GM21786 (cell line): Measurements from ENCODE around the gene FGF5.
"Not testable (repeated sequence)": the region's sequence is repeated elsewhere in the genome, so short reads cannot be mapped to it uniquely, and the experiment has no call there.

Experiments
- ATAC-seq: cut with Tn5 transposase; IDR thresholded peaks from one replicate; pipeline ENCODE4 v1.9.1; 2021; ENCODE audit not compliant: unreplicated experiment

Gene FGF5

DNA sequence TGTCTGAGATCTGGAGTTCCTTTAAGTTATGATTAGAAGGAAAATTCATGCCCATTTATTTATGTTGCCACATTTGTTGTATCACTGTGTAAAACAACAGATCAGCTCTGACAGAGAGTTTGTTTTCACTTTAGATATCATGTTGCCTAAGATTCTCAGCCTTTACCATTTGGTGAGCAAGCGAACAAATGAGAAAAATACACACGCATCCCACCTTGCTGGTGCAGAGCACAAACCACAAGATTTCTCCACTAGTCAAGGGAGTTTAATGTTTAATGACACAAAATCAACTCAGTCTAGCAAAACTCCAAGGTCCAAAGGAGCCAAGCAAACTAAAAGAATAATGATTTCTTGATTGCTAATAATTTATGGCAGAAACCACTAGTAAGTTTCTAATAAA is 27.7 kb downstream of the FGF5 start:
- no peak for ATAC-seq

GRCh38 chr4:80295336-80295735 is 28.9 kb downstream of the FGF5 start:
- ATAC-seq = no peak

DNA sequence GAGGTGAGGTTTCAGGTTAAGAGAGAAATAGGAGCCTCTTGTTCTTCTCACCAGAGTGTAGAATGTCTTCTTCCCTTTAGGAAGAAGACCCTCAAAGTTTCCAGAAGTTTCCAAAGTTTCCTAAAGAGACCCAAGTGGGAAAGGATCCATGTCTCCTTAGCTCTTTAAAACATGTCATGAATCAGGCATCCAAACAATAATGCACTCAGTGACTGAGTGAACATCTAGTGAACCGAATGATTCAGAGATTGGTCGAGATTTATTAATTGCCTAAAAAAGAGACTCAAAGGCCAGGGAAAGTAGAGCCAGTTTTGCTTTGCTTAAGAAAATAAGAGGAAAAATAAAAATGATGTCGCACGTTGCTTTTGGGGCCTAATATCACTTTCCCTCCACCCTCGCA is 29.4 kb downstream of the FGF5 start:
- ATAC-seq = no peak

- ATAC-seq = no peak
These were observed 35.4 kb downstream of the FGF5 start for GRCh38 chr4:80301884-80302283.

- ATAC-seq = no peak
These were observed 36.3 kb downstream of the FGF5 start for GRCh38 chr4:80302616-80303223.

GRCh38 chr4:80305466-80305865 is 39.0 kb downstream of the FGF5 start:
- no peak for ATAC-seq

- no peak for ATAC-seq
These were observed 39.8 kb downstream of the FGF5 start for GRCh38 chr4:80306260-80306659.

GRCh38 chr4:80307183-80307735 is 40.8 kb downstream of the FGF5 start:
- no peak for ATAC-seq

GRCh38 chr4:80307774-80308465 is 41.5 kb downstream of the FGF5 start:
- no peak for ATAC-seq

- no peak for ATAC-seq
These were observed 42.0 kb downstream of the FGF5 start for GRCh38 chr4:80308466-80308822.

- no peak for ATAC-seq
These were observed 43.0 kb downstream of the FGF5 start for GRCh38 chr4:80309294-80310004.

DNA sequence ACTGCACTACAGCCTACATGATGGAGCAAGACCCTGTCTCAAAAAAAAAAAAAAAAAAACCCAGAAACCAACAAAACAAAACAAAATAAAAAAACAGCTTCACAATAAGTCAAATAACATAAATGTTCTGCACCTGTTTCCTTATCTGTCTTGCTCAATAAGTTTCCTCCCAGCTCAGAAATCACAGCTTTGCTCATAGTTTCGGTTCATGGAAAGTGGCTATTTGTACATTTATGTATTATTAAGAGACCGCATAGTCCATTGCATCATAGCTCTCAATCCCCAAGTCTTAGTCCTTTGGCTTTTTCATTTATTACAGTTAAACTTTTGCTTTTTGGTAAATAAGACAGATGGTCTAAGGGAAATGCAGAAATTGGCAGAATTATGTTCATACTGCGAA is 44.7 kb downstream of the FGF5 start:
- no peak for ATAC-seq

GRCh38 chr4:80312124-80312523 is 45.7 kb downstream of the FGF5 start:
- no peak for ATAC-seq

- ATAC-seq = no peak
These were observed 47.2 kb downstream of the FGF5 start for GRCh38 chr4:80313627-80314026.

DNA sequence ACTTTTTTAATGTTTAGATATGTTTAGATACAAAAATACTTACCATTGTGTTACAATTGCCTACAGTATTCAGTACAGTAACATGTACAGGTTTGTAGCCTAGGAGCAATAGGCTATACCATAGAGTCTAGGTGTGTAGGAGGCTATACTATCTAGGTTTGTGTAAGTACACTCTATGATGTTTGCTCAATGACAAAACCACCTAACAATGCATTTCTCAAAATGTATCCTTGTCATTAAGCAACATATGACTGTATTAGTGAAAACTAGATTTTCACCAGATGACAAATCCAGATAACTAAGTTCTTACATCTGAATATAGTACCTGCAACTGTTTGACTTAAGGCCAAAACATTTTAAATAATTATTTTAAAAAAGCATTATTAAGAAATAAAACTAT is 49.4 kb downstream of the FGF5 start:
- not testable (repeated sequence) for ATAC-seq

GRCh38 chr4:80321341-80321740 is 54.9 kb downstream of the FGF5 start:
- ATAC-seq = no peak

GRCh38 chr4:80321776-80322175 is 55.3 kb downstream of the FGF5 start:
- no peak for ATAC-seq

- ATAC-seq = no peak
These were observed 56.3 kb downstream of the FGF5 start for GRCh38 chr4:80322716-80323115.

- no peak for ATAC-seq
These were observed 57.7 kb downstream of the FGF5 start for GRCh38 chr4:80324171-80324570.

DNA sequence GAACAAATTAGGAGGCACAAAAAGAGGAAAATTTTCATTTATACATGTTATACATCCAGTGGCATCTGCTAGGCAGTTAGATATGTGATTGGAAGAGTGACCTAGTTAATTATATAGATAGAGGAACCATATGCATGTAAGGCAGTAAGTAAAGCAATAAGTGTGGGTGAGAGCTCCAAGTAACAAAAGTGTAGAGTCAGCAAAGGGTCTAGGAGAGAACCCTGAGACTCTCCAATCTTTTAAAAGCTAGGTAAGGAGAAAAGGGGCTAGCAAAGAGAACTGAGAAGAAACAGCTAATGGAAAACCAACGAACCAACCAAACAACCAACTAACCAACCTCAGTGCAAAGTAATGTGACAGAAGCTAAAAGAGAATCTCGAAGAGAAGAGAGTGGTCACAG is 65.2 kb downstream of the FGF5 start:
- ATAC-seq = no peak

DNA sequence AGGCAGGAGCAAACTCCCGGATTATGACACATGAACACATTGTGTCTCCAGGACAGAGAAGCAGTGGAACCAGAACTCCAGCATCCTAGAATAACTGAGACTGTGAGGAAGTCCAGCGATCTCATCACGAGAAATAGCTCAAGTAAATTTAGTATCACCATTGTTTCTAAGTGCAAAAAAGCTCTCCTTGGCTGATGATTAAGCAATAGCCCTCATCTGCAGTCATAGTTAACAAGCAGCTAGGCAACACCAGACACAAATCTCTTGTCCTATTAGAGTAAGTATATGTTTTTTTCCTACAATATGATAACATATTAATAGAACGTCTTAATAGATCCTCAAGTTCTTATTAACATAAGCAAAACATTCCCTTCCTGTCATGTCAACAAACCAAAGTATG is 66.7 kb downstream of the FGF5 start:
- ATAC-seq = no peak

DNA sequence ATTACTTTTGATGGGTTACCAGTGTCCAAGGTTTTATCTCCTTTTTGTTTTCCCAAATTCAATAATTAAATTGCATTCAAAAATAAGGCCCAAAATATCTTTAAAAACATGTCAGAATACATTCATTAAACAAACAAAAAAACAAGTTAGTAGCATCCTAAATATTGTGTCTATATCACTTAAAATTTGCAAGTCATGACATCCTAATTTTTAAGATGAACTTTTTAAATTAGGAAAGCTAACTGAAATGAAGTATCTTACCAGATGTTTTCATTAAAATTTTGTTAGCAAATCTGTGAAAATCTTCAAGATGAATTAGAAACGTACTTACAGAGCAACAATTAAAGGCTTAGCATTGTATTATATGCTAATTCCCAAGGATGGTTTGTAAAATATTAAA is 68.1 kb downstream of the FGF5 start:
- ATAC-seq = no peak
